Placental pericyte (primary cell): ENCODE data around the gene RIMBP3B. TPM values are rescaled to one million over a fixed set of nuclear protein-coding genes. Genes with fewer than 3 reads are reported as not detected.

Experiments
- small RNA-seq: library from RNA; depleted of rRNA; stranded (forward); fragments of <200 nt; gene quantifications from one replicate; pipeline ENCODE3, GENCODE V24; 2012; ENCODE audit warnings: low replicate concordance
- total RNA-seq: library from RNA; depleted of rRNA; stranded (reverse); fragments of >200 nt; gene quantifications from 2 replicates; pipeline ENCODE4 v1.2.3, GENCODE V29; 2012

The RIMBP3B gene
- 0.29 TPM in 1 of 2 replicates, not detected in the other for total RNA-seq

GRCh38 chr22:21383701-21384467 is at the start of gene RIMBP3B:
RIMBP3B (plus strand) TSS chr22:21383751; CDS start chr22:21383859, 108 bp downstream.

GRCh38 chr22:21417227-21417746 is 33.7 kb downstream of the RIMBP3B start, which contains the start of gene HIC2:
HIC2 (plus strand) TSS chr22:21417371; CDS start chr22:21442832, 25,461 bp downstream.

Small RNA genes lying within 50 kb of the gene (small RNA-seq; reads per million reads assigned to genes)
- gene RF00492 (not detected), gene RN7SKP63 (not detected)

Other genes with a start within 250 kb of the RIMBP3B start
- gene HIC2, start 33.6 kb downstream of the RIMBP3B start, total RNA-seq, result 2.8 and 6.9 TPM in 2 replicates
- 0.88 and 3.6 TPM in 2 replicates for gene TMEM191C, start 83.6 kb downstream of the RIMBP3B start, total RNA-seq
- gene RIMBP3C, start 167.7 kb downstream of the RIMBP3B start, total RNA-seq, result 0.22 and 0.43 TPM in 2 replicates
- gene UBE2L3, start 184.0 kb downstream of the RIMBP3B start, total RNA-seq, result 46.2 and 62.7 TPM in 2 replicates
- gene YDJC, start 246.3 kb downstream of the RIMBP3B start, total RNA-seq, result 21.0 and 44.0 TPM in 2 replicates
- 0.14 and 0.22 TPM in 2 replicates for gene CCDC116, start 249.0 kb downstream of the RIMBP3B start, total RNA-seq